Right atrium auricular region (tissue), 2 donors: Measurements from ENCODE around the gene LRIT1. TPM values are rescaled to one million over a fixed set of nuclear protein-coding genes. Genes with fewer than 3 reads are reported as not detected.

ENCODE experiments used
- DNase-seq: peaks from one replicate; pipeline ENCODE4 v3.0.0-alpha.2; 2019; ENCODE audit warnings: low spot score
- H3K27ac ChIP-seq, 2 donors: fragments of 200-600 bp; sonication (generic); 1 replicate in 1 of 2; 2 replicates in 1 of 2; pipeline ENCODE4 v1.5.1; 2016 to 2019
- H3K27me3 ChIP-seq, 2 donors: fragments of 200-600 bp; sonication (generic); one replicate each; pipeline versions ENCODE4 v1.5.1 to v1.6.0; 2017 to 2019
- H3K36me3 ChIP-seq: fragments of 200-600 bp; sonication (generic); one replicate; pipeline ENCODE4 v1.5.1; 2016
- H3K4me1 ChIP-seq, 2 donors: fragments of 200-600 bp; sonication (generic); one replicate each; pipeline versions ENCODE4 v1.5.1 to v1.6.0; 2017 to 2019
- H3K4me3 ChIP-seq, 2 donors: fragments of 200-600 bp; sonication (generic); 1 replicate in 1 of 2; 2 replicates in 1 of 2; pipeline ENCODE4 v1.5.1; 2017 to 2019; ENCODE audit warnings: mild to moderate bottlenecking in 1 of 2, moderate library complexity in 1 of 2
- H3K9me3 ChIP-seq, 2 donors: fragments of 200-600 bp; sonication (generic); one replicate each; pipeline ENCODE4 v1.5.1; 2019
- CTCF ChIP-seq, 2 donors: fragments of 200-600 bp; sonication (generic); IDR thresholded peaks; one replicate each; pipeline ENCODE4 v1.5.1; 2019; ENCODE audit warnings: antibody characterized with exemption in 2 of 2
- total RNA-seq, 2 donors: library from RNA; depleted of rRNA; stranded (reverse); fragments of >200 nt; gene quantifications; one replicate each; pipeline ENCODE4 v1.1.0, GENCODE V29; 2016

The LRIT1 gene
- total RNA-seq, 2 donors from 2014 or later, result not detected

- TF ChIP-seq CTCF (IDR thresholded peaks at IDR 0.05), result no peak
- DNase-seq, result no peak
- peaks cover 0 to 16% of the 10 kb centered on the region in 2 donors for H3K4me1 ChIP-seq
- no peaks in the 10 kb centered on the region for H3K36me3 ChIP-seq
- H3K27ac ChIP-seq, result no peak overlapping the region
- no peaks in the 10 kb centered on the region for H3K9me3 ChIP-seq
- no peak overlapping the region for H3K4me3 ChIP-seq
- no peaks in the 10 kb centered on the region for H3K27me3 ChIP-seq
These were observed 50.2 kb downstream of the LRIT1 start for GRCh38 chr10:84191106-84191505.

- Histone ChIP-seq H3K27ac (no peak overlapping the region), H3K36me3 (no peaks in the 10 kb centered on the region), H3K9me3 (no peaks in the 10 kb centered on the region), H3K4me1 (peaks cover 0 to 16% of the 10 kb centered on the region in 2 donors), H3K4me3 (no peak overlapping the region), H3K27me3 (no peaks in the 10 kb centered on the region)
- no peak for DNase-seq
- no peak for TF ChIP-seq CTCF (IDR thresholded peaks at IDR 0.05)
These were observed 50.7 kb downstream of the LRIT1 start for GRCh38 chr10:84190621-84191020.

GRCh38 chr10:84188815-84189214 is 52.5 kb downstream of the LRIT1 start:
- Histone ChIP-seq H3K36me3 (no peaks in the 10 kb centered on the region), H3K4me3 (no peak overlapping the region), H3K27ac (no peak overlapping the region), H3K27me3 (no peaks in the 10 kb centered on the region), H3K4me1 (peaks cover 0 to 1% of the 10 kb centered on the region in 2 donors), H3K9me3 (no peaks in the 10 kb centered on the region)
- no peak for DNase-seq
- TF ChIP-seq CTCF (IDR thresholded peaks at IDR 0.05), result no peak

- no peaks in the 10 kb centered on the region for H3K36me3 ChIP-seq
- no peaks in the 10 kb centered on the region for H3K9me3 ChIP-seq
- H3K27me3 ChIP-seq, result no peaks in the 10 kb centered on the region
- H3K4me1 ChIP-seq, result no peaks in the 10 kb centered on the region
- no peak overlapping the region for H3K27ac ChIP-seq
- DNase-seq, result no peak
- H3K4me3 ChIP-seq, result no peak overlapping the region
- no peak for TF ChIP-seq CTCF (IDR thresholded peaks at IDR 0.05)
These were observed 55.7 kb downstream of the LRIT1 start for GRCh38 chr10:84185526-84186175.

- H3K9me3 ChIP-seq, result no peaks in the 10 kb centered on the region
- no peaks in the 10 kb centered on the region for H3K4me1 ChIP-seq
- H3K27me3 ChIP-seq, result no peaks in the 10 kb centered on the region
- no peak overlapping the region for H3K27ac ChIP-seq
- TF ChIP-seq CTCF (IDR thresholded peaks at IDR 0.05), result no peak
- no peak overlapping the region for H3K4me3 ChIP-seq
- no peaks in the 10 kb centered on the region for H3K36me3 ChIP-seq
- no peak for DNase-seq
These were observed 56.8 kb downstream of the LRIT1 start for GRCh38 chr10:84184517-84184916.

GRCh38 chr10:84181631-84182030 is 59.7 kb downstream of the LRIT1 start:
- no peak for DNase-seq
- H3K4me3 ChIP-seq, result no peak overlapping the region
- TF ChIP-seq CTCF (IDR thresholded peaks at IDR 0.05), result no peak
- H3K27ac ChIP-seq, result no peak overlapping the region
- H3K36me3 ChIP-seq, result no peaks in the 10 kb centered on the region
- H3K9me3 ChIP-seq, result no peaks in the 10 kb centered on the region
- no peaks in the 10 kb centered on the region for H3K4me1 ChIP-seq
- H3K27me3 ChIP-seq, result no peaks in the 10 kb centered on the region
